ENCODE data around the gene PKP3. TPM values are rescaled to one million over a fixed set of nuclear protein-coding genes. Genes with fewer than 3 reads are reported as not detected.

Gene PKP3
- total RNA-seq, 1 donor from 2014 or later: 65.7 TPM

GRCh38 chr11:403021-403760, 9.2 kb downstream of the PKP3 start:
- Mint-ChIP-seq H3K27me3 (ENCODE audit: low read depth) (no peaks in the 10 kb centered on the region), H3K36me3 (peaks cover 9% of the 10 kb centered on the region), H3K9me3 (no peaks in the 10 kb centered on the region), H3K4me3 (no peak overlapping the region), H3K27ac (no peak overlapping the region), H3K4me1 (peaks cover 6% of the 10 kb centered on the region)
- no peak for TF ChIP-seq CTCF (IDR thresholded peaks at IDR 0.05; ENCODE audit: unreplicated experiment)
- no peak for DNase-seq (ENCODE audit: low spot score in 2 of 2, unreplicated experiment in 2 of 2)

GRCh38 chr11:403761-404431, 9.9 kb downstream of the PKP3 start:
- Mint-ChIP-seq H3K9me3 (no peaks in the 10 kb centered on the region), H3K4me3 (no peak overlapping the region), H3K36me3 (peaks cover 6% of the 10 kb centered on the region), H3K4me1 (peaks cover 6% of the 10 kb centered on the region), H3K27ac (no peak overlapping the region), H3K27me3 (ENCODE audit: low read depth) (no peaks in the 10 kb centered on the region)
- TF ChIP-seq CTCF (IDR thresholded peaks at IDR 0.05; ENCODE audit: unreplicated experiment): no peak
- DNase-seq (ENCODE audit: low spot score in 2 of 2, unreplicated experiment in 2 of 2): no peak

- Mint-ChIP-seq H3K27ac (no peak overlapping the region), H3K4me3 (no peak overlapping the region), H3K4me1 (peaks cover 6% of the 10 kb centered on the region), H3K36me3 (peaks cover 2% of the 10 kb centered on the region), H3K9me3 (no peaks in the 10 kb centered on the region), H3K27me3 (ENCODE audit: low read depth) (no peaks in the 10 kb centered on the region)
- no peak for DNase-seq (ENCODE audit: low spot score in 2 of 2, unreplicated experiment in 2 of 2)
- TF ChIP-seq CTCF (IDR thresholded peaks at IDR 0.05; ENCODE audit: unreplicated experiment): no peak
These were observed 10.7 kb downstream of the PKP3 start for GRCh38 chr11:404551-405264.

GRCh38 chr11:405323-405953, 11.4 kb downstream of the PKP3 start:
- Mint-ChIP-seq H3K4me1 (peaks cover 6% of the 10 kb centered on the region), H3K27me3 (ENCODE audit: low read depth) (no peaks in the 10 kb centered on the region), H3K36me3 (no peaks in the 10 kb centered on the region), H3K4me3 (peak overlapping the region; percentile 58), H3K9me3 (no peaks in the 10 kb centered on the region), H3K27ac (peak overlapping the region; percentile 73)
- DNase-seq (ENCODE audit: low spot score in 2 of 2, unreplicated experiment in 2 of 2): no peak
- TF ChIP-seq CTCF (IDR thresholded peaks at IDR 0.05; ENCODE audit: unreplicated experiment): no peak

GRCh38 chr11:405954-406795, 12.2 kb downstream of the PKP3 start:
- Mint-ChIP-seq H3K4me3 (peak overlapping the region; percentile 58), H3K27ac (peak overlapping the region; percentile 43)
- TF ChIP-seq CTCF (IDR thresholded peaks at IDR 0.05; ENCODE audit: unreplicated experiment): no peak

More at GRCh38 chr11:405954-406795, 12.2 kb downstream of the PKP3 start:
- no peaks in the 10 kb centered on the region for H3K9me3 Mint-ChIP-seq
- no peaks in the 10 kb centered on the region for H3K27me3 Mint-ChIP-seq (ENCODE audit: low read depth)
- peaks cover 6% of the 10 kb centered on the region for H3K4me1 Mint-ChIP-seq
- no peaks in the 10 kb centered on the region for H3K36me3 Mint-ChIP-seq
- no peak for DNase-seq (ENCODE audit: low spot score in 2 of 2, unreplicated experiment in 2 of 2)

Measured in mesothelial cell of epicardium (in vitro differentiated cells).